Measurements from ENCODE around the gene USP24. TPM values are rescaled to one million over a fixed set of nuclear protein-coding genes. Genes with fewer than 3 reads are reported as not detected.

USP24 gene
- total RNA-seq, 1 experiment from 2014 or later: 38.5 TPM

DNA sequence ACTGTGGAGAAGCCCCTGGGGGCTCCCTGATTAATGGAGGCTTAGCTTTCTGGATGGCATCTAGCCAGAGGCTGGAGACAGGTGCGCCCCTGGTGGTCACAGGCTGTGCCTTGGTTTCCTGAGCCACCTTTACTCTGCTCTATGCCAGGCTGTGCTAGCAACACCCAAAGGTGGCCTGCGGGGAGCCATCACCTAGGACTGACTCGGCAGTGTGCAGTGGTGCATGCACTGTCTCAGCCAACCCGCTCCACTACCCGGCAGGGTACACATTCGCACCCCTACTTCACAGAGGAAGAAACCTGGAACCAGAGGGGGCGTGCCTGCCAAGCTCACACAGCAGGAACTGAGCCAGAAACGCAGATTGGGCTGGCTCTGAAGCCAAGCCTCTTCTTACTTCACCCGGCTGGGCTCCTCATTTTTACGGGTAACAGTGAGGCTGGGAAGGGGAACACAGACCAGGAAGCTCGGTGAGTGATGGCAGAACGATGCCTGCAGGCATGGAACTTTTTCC is 151.0 kb downstream of the USP24 start:
- no TSS peak for BruUV-seq (replicated peaks)
- Histone ChIP-seq H2AFZ (ENCODE audit: low read length) (no peak overlapping the region), H3K4me3 (ENCODE audit: low read length) (no peak overlapping the region), H3K27me3 (ENCODE audit: low read length) (no peaks in the 10 kb centered on the region), H3K9ac (ENCODE audit: low read length) (no peak overlapping the region), H3K36me3 (ENCODE audit: low read depth, low read length) (peaks cover 10% of the 10 kb centered on the region; the same call in 1 of the 2 replicates), H3K9me3 (ENCODE audit: low read length) (no peaks in the 10 kb centered on the region), H3F3A (ENCODE audit: low read length, unreplicated experiment) (no peaks in the 10 kb centered on the region), H3K4me2 (ENCODE audit: low read length) (no peak overlapping the region), H4K20me1 (ENCODE audit: low read length) (no peaks in the 10 kb centered on the region), H3K79me2 (ENCODE audit: low read length) (no peaks in the 10 kb centered on the region), H3K9me2 (replicated peaks; ENCODE audit: low read length) (no peaks in the 10 kb centered on the region), H3K4me1 (ENCODE audit: insufficient read depth, low read length) (no peaks in the 10 kb centered on the region), H3K27ac (ENCODE audit: low read length) (no peak overlapping the region)
- ChIA-PET CTCF (no interaction called here), POLR2A (ENCODE audit: unreplicated experiment) (interaction anchor here (0.6 kb wide), 1 partner anchor 403 kb away, joined by 3 read pairs; no protein-coding TSS in a partner anchor)
- intact Hi-C loops (cut with micrococcal nuclease): no loop called here
- no peak for TF ChIP-seq EZH2 (IDR thresholded peaks at IDR 0.05; ENCODE audit: low read length, unreplicated experiment)
- TF ChIP-seq, protein P1, sequence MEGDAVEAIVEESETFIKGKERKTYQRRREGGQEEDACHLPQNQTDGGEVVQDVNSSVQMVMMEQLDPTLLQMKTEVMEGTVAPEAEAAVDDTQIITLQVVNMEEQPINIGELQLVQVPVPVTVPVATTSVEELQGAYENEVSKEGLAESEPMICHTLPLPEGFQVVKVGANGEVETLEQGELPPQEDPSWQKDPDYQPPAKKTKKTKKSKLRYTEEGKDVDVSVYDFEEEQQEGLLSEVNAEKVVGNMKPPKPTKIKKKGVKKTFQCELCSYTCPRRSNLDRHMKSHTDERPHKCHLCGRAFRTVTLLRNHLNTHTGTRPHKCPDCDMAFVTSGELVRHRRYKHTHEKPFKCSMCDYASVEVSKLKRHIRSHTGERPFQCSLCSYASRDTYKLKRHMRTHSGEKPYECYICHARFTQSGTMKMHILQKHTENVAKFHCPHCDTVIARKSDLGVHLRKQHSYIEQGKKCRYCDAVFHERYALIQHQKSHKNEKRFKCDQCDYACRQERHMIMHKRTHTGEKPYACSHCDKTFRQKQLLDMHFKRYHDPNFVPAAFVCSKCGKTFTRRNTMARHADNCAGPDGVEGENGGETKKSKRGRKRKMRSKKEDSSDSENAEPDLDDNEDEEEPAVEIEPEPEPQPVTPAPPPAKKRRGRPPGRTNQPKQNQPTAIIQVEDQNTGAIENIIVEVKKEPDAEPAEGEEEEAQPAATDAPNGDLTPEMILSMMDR (conservative IDR thresholded peaks at IDR 0.05; ENCODE audit: low read depth, low read length): peak; percentile 31; the same call in 1 of the 2 replicates
- TF ChIP-seq EZH2phosphoT487 (IDR thresholded peaks at IDR 0.05; ENCODE audit: borderline replicate concordance, low read length): no peak
- no peak for DNase-seq
- peak; percentile 11; the same call in 1 of the 2 replicates for ATAC-seq

- Histone ChIP-seq H3K36me3 (ENCODE audit: low read depth, low read length) (peaks cover 4% of the 10 kb centered on the region; the same call in 1 of the 2 replicates), H3K9me3 (ENCODE audit: low read length) (no peaks in the 10 kb centered on the region), H3K4me3 (ENCODE audit: low read length) (no peak overlapping the region), H3K9me2 (replicated peaks; ENCODE audit: low read length) (no peaks in the 10 kb centered on the region), H3K4me2 (ENCODE audit: low read length) (no peak overlapping the region), H3F3A (ENCODE audit: low read length, unreplicated experiment) (no peaks in the 10 kb centered on the region), H2AFZ (ENCODE audit: low read length) (no peak overlapping the region), H3K79me2 (ENCODE audit: low read length) (no peaks in the 10 kb centered on the region), H3K27ac (ENCODE audit: low read length) (no peak overlapping the region), H3K4me1 (ENCODE audit: insufficient read depth, low read length) (no peaks in the 10 kb centered on the region), H4K20me1 (ENCODE audit: low read length) (no peaks in the 10 kb centered on the region), H3K27me3 (ENCODE audit: low read length) (no peaks in the 10 kb centered on the region), H3K9ac (ENCODE audit: low read length) (no peak overlapping the region)
- ChIA-PET POLR2A (ENCODE audit: unreplicated experiment) (interaction anchor here (0.6 kb wide), 1 partner anchor 403 kb away, joined by 3 read pairs; no protein-coding TSS in a partner anchor), CTCF (interaction anchor here (0.7 kb wide), 1 partner anchor 58 kb away, joined by 3 read pairs; no protein-coding TSS in a partner anchor)
- BruUV-seq (replicated peaks): no TSS peak
- TF ChIP-seq EZH2 (IDR thresholded peaks at IDR 0.05; ENCODE audit: low read length, unreplicated experiment): no peak
- TF ChIP-seq, protein P1 (conservative IDR thresholded peaks at IDR 0.05; ENCODE audit: low read depth, low read length): no peak
- ATAC-seq: no peak
- intact Hi-C loops (cut with micrococcal nuclease): no loop called here
- DNase-seq: no peak
Observed at GRCh38 chr1:55063577-55063942, 151.6 kb downstream of the USP24 start.

- BruUV-seq (replicated peaks): no TSS peak
- no peaks in the 10 kb centered on the region for H3K4me1 ChIP-seq (ENCODE audit: insufficient read depth, low read length)
- no peaks in the 10 kb centered on the region for H3F3A ChIP-seq (ENCODE audit: low read length, unreplicated experiment)
- H4K20me1 ChIP-seq (ENCODE audit: low read length): no peaks in the 10 kb centered on the region
- ATAC-seq (no peak), DNase-seq (no peak)
- H3K9me2 ChIP-seq (replicated peaks; ENCODE audit: low read length): no peaks in the 10 kb centered on the region
- no peak overlapping the region for H3K9ac ChIP-seq (ENCODE audit: low read length)
- H3K4me3 ChIP-seq (ENCODE audit: low read length): no peak overlapping the region
- H3K4me2 ChIP-seq (ENCODE audit: low read length): no peak overlapping the region
- no peaks in the 10 kb centered on the region for H3K9me3 ChIP-seq (ENCODE audit: low read length)
- no peaks in the 10 kb centered on the region for H3K36me3 ChIP-seq (ENCODE audit: low read depth, low read length)
- H3K27ac ChIP-seq (ENCODE audit: low read length): no peak overlapping the region
- POLR2A ChIA-PET (ENCODE audit: unreplicated experiment): no interaction called here
- TF ChIP-seq EZH2phosphoT487 (IDR thresholded peaks at IDR 0.05; ENCODE audit: borderline replicate concordance, low read length) (no peak), EZH2 (IDR thresholded peaks at IDR 0.05; ENCODE audit: low read length, unreplicated experiment) (no peak)
- TF ChIP-seq, protein P1 (conservative IDR thresholded peaks at IDR 0.05; ENCODE audit: low read depth, low read length): no peak
- H3K27me3 ChIP-seq (ENCODE audit: low read length): no peaks in the 10 kb centered on the region
- H2AFZ ChIP-seq (ENCODE audit: low read length): no peak overlapping the region
- intact Hi-C loops (cut with micrococcal nuclease): no loop called here
- CTCF ChIA-PET: interaction anchor here (0.7 kb wide), 1 partner anchor 58 kb away, joined by 3 read pairs; no protein-coding TSS in a partner anchor
- H3K79me2 ChIP-seq (ENCODE audit: low read length): no peaks in the 10 kb centered on the region
Observed at GRCh38 chr1:55062801-55063576, 152.2 kb downstream of the USP24 start.

Measured in PC-3 (cell line).